A549 (cell line): Measurements from ENCODE around the gene LMX1B. TPM values are rescaled to one million over a fixed set of nuclear protein-coding genes. Genes with fewer than 3 reads are reported as not detected.

Experiments used
- ATAC-seq, 2 experiments: fragments of 200-7000 bp in 1 of 2; fragments of >200 bp in 1 of 2; cut with Nextera tagmentation in 1 of 2; cut with Tn5 transposase in 1 of 2; 3 replicates each; pipeline versions ENCODE4 v1.8.0 to v1.9.1; 2018 to 2020; ENCODE audit warnings: mild to moderate bottlenecking in 1 of 2, moderate library complexity in 1 of 2
- CTCF ChIA-PET: fragments of 300-600 bp; sonication (Branson Sonifier 250); formaldehyde crosslinking; extraction: SDS; loops from one replicate; lab custom pipeline; 2021; ENCODE audit warnings: antibody characterized with exemption, inconsistent platforms; lab: Yijun Ruan, JAX
- POLR2A ChIA-PET: fragments of 350-600 bp; formaldehyde crosslinking; extraction: SDS; loops from one replicate; lab custom pipeline; 2021; ENCODE audit warnings: antibody characterized with exemption, inconsistent platforms; lab: Yijun Ruan, JAX
- DNase-seq, 2 experiments: peaks; one replicate each; pipeline versions ENCODE4 v3.0.0 to v3.0.0-alpha.2; 2011 to 2016; ENCODE audit warnings: low read depth in 1 of 2, low spot score in 1 of 2
- FAIRE-seq: peaks from 2 replicates; lab custom pipeline; 2011; peaks lifted over from hg19 to GRCh38; lab: Jason Lieb, UNC
- H3K27ac ChIP-seq, 2 experiments: fragments of >200 bp; sonication (Bioruptor Twin); formaldehyde crosslinking; 3 replicates each; pipeline ENCODE4 v1.5.1; 2016 to 2017
- H3K4me1 ChIP-seq: fragments of >200 bp; sonication (Bioruptor Twin); formaldehyde crosslinking; 3 replicates; pipeline ENCODE4 v1.6.1; 2016
- H3K4me2 ChIP-seq: fragments of >200 bp; sonication (Bioruptor Twin); formaldehyde crosslinking; 3 replicates; pipeline ENCODE4 v1.6.1; 2016
- H3K4me3 ChIP-seq: fragments of >200 bp; sonication (Bioruptor Twin); formaldehyde crosslinking; 3 replicates; pipeline ENCODE4 v1.5.1; 2016
- H3K9me3 ChIP-seq: fragments of >200 bp; sonication (Bioruptor Twin); formaldehyde crosslinking; 3 replicates; pipeline ENCODE4 v1.6.1; 2016
- BCL3 ChIP-seq: fragments of >200 bp; sonication (Bioruptor Twin); formaldehyde crosslinking; IDR thresholded peaks from 3 replicates; pipeline ENCODE4 v1.6.1; 2016
- CHD4 ChIP-seq: fragments of 200-600 bp; sonication (generic); IDR thresholded peaks from 2 replicates; pipeline ENCODE4 v1.6.1; 2016; ENCODE audit warnings: antibody characterized with exemption, mild to moderate bottlenecking, borderline replicate concordance
- E2F6 ChIP-seq: IDR thresholded peaks from 2 replicates; pipeline ENCODE4 v1.6.1; 2012; ENCODE audit warnings: low read depth, borderline replicate concordance
- ESRRA ChIP-seq: fragments of 150-350 bp; IDR thresholded peaks from 2 replicates; pipeline ENCODE4 v1.6.1; 2014; ENCODE audit warnings: mild to moderate bottlenecking, low read length, borderline replicate concordance
- FOSB ChIP-seq: fragments of 250-450 bp; sonication (Bioruptor Pico); IDR thresholded peaks from 2 replicates; pipeline ENCODE4 v1.5.0; 2020; ENCODE audit warnings: mild to moderate bottlenecking, moderate library complexity
- FOXS1 ChIP-seq: fragments of 250-450 bp; sonication (Bioruptor Pico); IDR thresholded peaks from 2 replicates; pipeline ENCODE4 v1.5.0; 2020; ENCODE audit warnings: mild to moderate bottlenecking, moderate library complexity
- HES2 ChIP-seq: fragments of >200 bp; sonication (Bioruptor Twin); formaldehyde crosslinking; IDR thresholded peaks from 2 replicates; pipeline ENCODE4 v1.6.1; 2016
- HOXA7 ChIP-seq: fragments of 250-450 bp; sonication (Bioruptor Pico); IDR thresholded peaks from 2 replicates; pipeline ENCODE4 v1.5.0; 2020; ENCODE audit warnings: mild to moderate bottlenecking, moderate library complexity
- HOXB13 ChIP-seq: fragments of 250-450 bp; sonication (Bioruptor Pico); IDR thresholded peaks from 2 replicates; pipeline ENCODE4 v1.5.0; 2020; ENCODE audit warnings: low read depth, mild to moderate bottlenecking, moderate library complexity
- HOXB5 ChIP-seq: fragments of 250-450 bp; sonication (Bioruptor Pico); IDR thresholded peaks from 2 replicates; pipeline ENCODE4 v1.5.0; 2020; ENCODE audit warnings: mild to moderate bottlenecking, moderate library complexity
- MAX ChIP-seq: IDR thresholded peaks from 2 replicates; pipeline ENCODE4 v1.6.1; 2012
- MAZ ChIP-seq: fragments of 150-350 bp; IDR thresholded peaks from 2 replicates; pipeline ENCODE4 v1.6.1; 2014; ENCODE audit warnings: antibody characterized with exemption, low read depth, low read length, borderline replicate concordance
- NFE2L2 ChIP-seq: fragments of 150-350 bp; conservative IDR thresholded peaks from 2 replicates; pipeline ENCODE4 v1.6.1; 2014; ENCODE audit warnings: low read length
- NPAS2 ChIP-seq: fragments of 250-450 bp; sonication (Bioruptor Pico); IDR thresholded peaks from 2 replicates; pipeline ENCODE4 v1.8.0; 2022; ENCODE audit warnings: mild to moderate bottlenecking, moderate library complexity, borderline replicate concordance
- PHF8 ChIP-seq: fragments of 200-600 bp; sonication (generic); IDR thresholded peaks from 2 replicates; pipeline ENCODE4 v1.6.1; 2016; ENCODE audit warnings: low read depth, mild to moderate bottlenecking, antibody characterized with exemption, moderate library complexity, borderline replicate concordance
- POLR2A ChIP-seq: IDR thresholded peaks from 2 replicates; pipeline ENCODE4 v1.6.1; 2012; ENCODE audit warnings: mild to moderate bottlenecking, low read length
- RARB ChIP-seq: fragments of 250-450 bp; sonication (Bioruptor Pico); IDR thresholded peaks from 2 replicates; pipeline ENCODE4 v1.8.0; 2021; ENCODE audit warnings: mild to moderate bottlenecking, moderate library complexity
- RCOR1 ChIP-seq: fragments of 150-350 bp; IDR thresholded peaks from 2 replicates; pipeline ENCODE4 v1.6.1; 2014; ENCODE audit warnings: antibody characterized with exemption, low read length, low read depth
- REST ChIP-seq: fragments of 200-600 bp; sonication (generic); IDR thresholded peaks from 2 replicates; pipeline ENCODE4 v1.6.1; 2016; ENCODE audit warnings: antibody characterized with exemption, mild to moderate bottlenecking, moderate library complexity
- RNF2 ChIP-seq: fragments of 200-600 bp; sonication (generic); IDR thresholded peaks from 2 replicates; pipeline ENCODE4 v1.6.1; 2016; ENCODE audit warnings: low read depth, mild to moderate bottlenecking, antibody characterized with exemption, moderate library complexity, borderline replicate concordance
- SMC3 ChIP-seq: fragments of >200 bp; sonication (Bioruptor Twin); formaldehyde crosslinking; IDR thresholded peaks from 3 replicates; pipeline ENCODE4 v1.6.1; 2018; ENCODE audit warnings: inconsistent platforms
- TFCP2L1 ChIP-seq: fragments of 250-450 bp; sonication (Bioruptor Pico); IDR thresholded peaks from 2 replicates; pipeline ENCODE4 v1.5.0; 2021; ENCODE audit warnings: mild to moderate bottlenecking
- TP53 ChIP-seq: fragments of 250-450 bp; sonication (Bioruptor Pico); IDR thresholded peaks from 2 replicates; pipeline ENCODE4 v1.5.0; 2021; ENCODE audit warnings: mild to moderate bottlenecking, moderate library complexity
- ZFP36 ChIP-seq: fragments of 450-650 bp; IDR thresholded peaks from 2 replicates; pipeline ENCODE4 v1.6.1; 2014; ENCODE audit warnings: borderline replicate concordance; ENCODE audit not compliant: partially characterized antibody
- WGBS: methylation state at CpG from one replicate; pipeline ENCODE4 v1.1.6; 2017; ENCODE audit errors: missing lambda C conversion rate; 5-methylcytosine and 5-hydroxymethylcytosine counted together
- polyA plus RNA-seq, 4 experiments: library from polyadenylated mRNA; depleted of rRNA in 3 of 4; stranded (reverse); fragments of >200 nt; fragmentation: RNase III in 1 of 4; extraction: RNeasy Plus Mini Kit Qiagen cat#74134 plus additional on column Dnase treatment in 1 of 4; gene quantifications; 2 replicates in 3 of 4; 3 replicates in 1 of 4; pipeline ENCODE4 v1.2.3, GENCODE V29; 2011 to 2017

LMX1B gene
- polyA plus RNA-seq, 2 of the 4 experiments (the other 2 are of a cell fraction): 0.41 to 0.56 TPM

GRCh38 chr9:126670270-126670669 is 56.5 kb downstream of the LMX1B start:
- TF ChIP-seq TFCP2L1 (CRISPR knock-in tag): no peak
- no peak for TF ChIP-seq TP53
- no peak for DNase-seq

GRCh38 chr9:126671381-126671831 is 57.7 kb downstream of the LMX1B start:
- Histone ChIP-seq H3K27ac (no peak overlapping the region), H3K9me3 (no peaks in the 10 kb centered on the region), H3K4me2 (no peak overlapping the region), H3K4me3 (no peak overlapping the region), H3K4me1 (no peaks in the 10 kb centered on the region)
- no peak for DNase-seq
- POLR2A ChIA-PET: no interaction called here
- TF ChIP-seq REST (no peak), HOXB13 (CRISPR knock-in tag) (no peak), HES2 (no peak), HOXB5 (no peak)
- 83% methylated on average over 15 of the region's 20 CpGs for whole genome bisulfite sequencing
- CTCF ChIA-PET: interaction anchor here (0.5 to 2.8 kb wide), 5 partner anchors 16 to 110 kb away, joined by 3 to 19 read pairs (median 5); no protein-coding TSS in a partner anchor
- FAIRE-seq: no peak
- no peak for ATAC-seq

More at GRCh38 chr9:126670270-126670669, 56.5 kb downstream of the LMX1B start:
- Histone ChIP-seq H3K4me2 (no peak overlapping the region), H3K27ac (no peak overlapping the region), H3K4me3 (no peak overlapping the region), H3K9me3 (no peaks in the 10 kb centered on the region), H3K4me1 (no peaks in the 10 kb centered on the region)
- ATAC-seq (no peak), FAIRE-seq (no peak)
- WGBS: 80% methylated on average over 11 of the region's 12 CpGs
- ChIA-PET CTCF (interaction anchor here (2.8 kb wide), 1 partner anchor 20 kb away, joined by 19 read pairs; no protein-coding TSS in a partner anchor), POLR2A (no interaction called here)

- 67% methylated on average over 6 of the region's 6 CpGs for WGBS
- Histone ChIP-seq H3K4me3 (no peak overlapping the region), H3K4me2 (no peak overlapping the region), H3K27ac (no peak overlapping the region), H3K9me3 (no peaks in the 10 kb centered on the region), H3K4me1 (no peaks in the 10 kb centered on the region)
- FAIRE-seq: no peak
- CTCF ChIA-PET: interaction anchor here (0.5 to 2.8 kb wide), 7 partner anchors 10 to 110 kb away, joined by 3 to 19 read pairs (median 5); no protein-coding TSS in a partner anchor
- ATAC-seq: no peak
- TF ChIP-seq RARB (no peak), FOSB (CRISPR knock-in tag) (no peak), MAZ (no peak), ESRRA (peak; percentile 67; the same call in 1 of the 2 replicates)
- POLR2A ChIA-PET: no interaction called here
- DNase-seq: no peak
Observed at GRCh38 chr9:126671983-126672382, 58.3 kb downstream of the LMX1B start.

GRCh38 chr9:126672634-126673284 is 59.0 kb downstream of the LMX1B start:
- no peak for ATAC-seq
- 86% methylated on average over 16 of the region's 18 CpGs for WGBS
- no peak overlapping the region for H3K27ac ChIP-seq
- FAIRE-seq: no peak
- no peaks in the 10 kb centered on the region for H3K4me1 ChIP-seq
- no peak for DNase-seq
- H3K4me2 ChIP-seq: no peak overlapping the region
- CTCF ChIA-PET: interaction anchor here (1.0 to 2.8 kb wide), 4 partner anchors 11 to 109 kb away, joined by 3 to 19 read pairs (median 6); no protein-coding TSS in a partner anchor
- H3K4me3 ChIP-seq: no peak overlapping the region
- TF ChIP-seq BCL3 (no peak), SMC3 (no peak), NPAS2 (no peak), HOXA7 (no peak), CHD4 (no peak), RNF2 (no peak), PHF8 (no peak), POLR2A (no peak), FOSB (CRISPR knock-in tag) (no peak), TP53 (no peak), HOXB13 (CRISPR knock-in tag) (no peak), MAX (no peak), NFE2L2 (no peak), ZFP36 (no peak), RCOR1 (no peak), FOXS1 (no peak), E2F6 (no peak)
- no peaks in the 10 kb centered on the region for H3K9me3 ChIP-seq
- POLR2A ChIA-PET: no interaction called here
